Islet precursor cell (in vitro differentiated cells): ENCODE measurements around the gene PLPP3.
A peak's percentile ranks its signal among the peaks of the same experiment; 100 is the strongest.

Source experiments
- DNase-seq: peaks from one replicate; pipeline ENCODE4 v3.0.0-alpha.2; 2018

PLPP3 gene

DNA sequence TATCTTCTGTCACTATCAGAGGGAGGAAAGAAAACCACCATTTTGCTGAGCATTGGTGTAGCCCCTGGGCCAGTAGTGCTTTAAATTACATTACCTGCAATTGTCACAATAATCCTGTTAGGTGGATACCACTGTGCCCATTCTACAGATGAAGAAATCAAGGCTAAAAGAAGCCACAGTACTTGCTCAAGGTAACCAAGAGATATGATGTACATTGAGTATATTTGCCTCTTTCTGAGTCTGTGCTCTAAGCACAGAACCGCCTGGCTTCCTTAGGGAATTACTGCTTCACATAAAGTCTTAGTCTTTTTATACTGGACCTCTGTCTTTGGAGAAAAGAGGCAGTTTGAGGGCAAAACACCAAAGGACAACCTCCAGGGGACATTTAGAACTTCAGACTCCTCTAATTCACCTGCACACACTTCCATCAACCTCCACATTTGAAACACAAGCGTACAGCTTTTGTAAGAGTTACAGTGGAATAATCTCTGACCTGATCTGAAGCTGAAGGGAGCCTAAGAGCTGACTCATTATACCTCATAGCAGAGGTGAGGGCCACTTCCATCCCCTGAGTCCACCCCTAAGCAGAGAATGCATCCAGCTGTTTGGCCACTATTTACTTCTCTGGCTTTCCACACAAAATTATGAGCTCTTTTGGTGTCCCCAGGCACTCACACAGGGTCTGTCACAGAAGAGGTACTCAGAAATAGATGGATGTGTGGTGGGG, 61.8 kb downstream of the PLPP3 start:
- no peak for DNase-seq

DNA sequence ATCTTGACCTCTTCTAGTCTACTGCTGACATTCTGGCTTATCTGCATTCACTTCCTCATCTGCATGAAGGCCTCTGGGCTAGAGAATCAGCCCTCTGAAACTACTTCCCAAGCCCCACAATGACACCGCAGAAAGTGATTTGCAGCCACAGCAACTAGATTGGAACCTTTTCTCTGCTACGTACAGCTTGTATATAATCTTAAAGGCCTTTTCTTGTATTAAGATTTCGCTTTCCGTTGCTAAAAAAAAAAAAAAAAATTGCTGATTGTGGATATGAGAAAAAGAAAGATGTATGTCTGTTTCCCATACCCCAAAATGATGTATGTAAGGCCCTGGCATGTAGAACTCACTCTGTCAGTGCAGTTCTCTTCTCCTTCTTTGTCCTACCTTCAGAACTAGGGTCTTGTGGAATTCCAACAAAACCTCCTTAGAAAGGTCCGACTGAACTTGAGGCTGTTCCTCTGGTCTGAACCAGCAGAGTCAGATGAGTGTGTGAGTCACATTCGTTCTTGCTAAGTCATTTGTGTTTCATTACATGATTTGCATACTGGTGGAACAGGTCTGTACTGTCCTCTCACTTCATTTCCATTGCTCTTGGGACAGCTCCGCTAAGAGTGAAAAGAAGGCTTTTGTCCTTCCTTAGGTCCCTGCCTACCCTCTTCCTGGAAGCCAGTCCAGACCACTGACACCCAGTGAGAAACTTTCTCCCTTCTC, 62.7 kb downstream of the PLPP3 start:
- DNase-seq, result peak; percentile 94

DNA sequence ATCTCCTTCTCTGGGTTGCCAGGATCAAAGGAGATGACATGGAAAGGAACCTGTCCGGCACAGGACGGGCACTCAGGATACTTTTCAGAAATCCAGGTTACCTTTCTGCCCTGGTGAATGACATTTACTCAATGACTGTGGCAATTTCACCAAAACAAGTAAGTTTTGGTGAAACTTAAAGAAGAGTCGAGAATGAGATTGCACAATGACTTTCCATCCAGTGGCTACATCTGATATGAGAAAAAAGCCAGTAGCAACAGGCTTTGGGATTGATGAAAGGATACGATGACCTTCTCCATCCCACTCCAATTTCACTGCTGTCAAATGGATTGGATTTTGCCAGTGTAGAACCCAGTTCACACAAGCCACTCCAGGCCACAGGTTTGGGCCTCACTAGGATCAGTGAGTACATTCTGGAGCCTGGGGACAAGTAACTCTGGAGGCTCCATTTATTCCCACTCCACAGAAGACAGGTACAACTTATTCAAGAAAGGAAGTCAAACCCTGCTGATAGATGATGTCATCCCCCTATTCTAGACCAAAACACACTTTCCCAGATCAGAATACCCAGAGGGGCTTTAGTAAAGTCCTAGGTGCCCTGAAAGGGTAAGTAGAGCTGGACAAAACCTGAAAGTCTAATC, 63.3 kb downstream of the PLPP3 start:
- no peak for DNase-seq

DNA sequence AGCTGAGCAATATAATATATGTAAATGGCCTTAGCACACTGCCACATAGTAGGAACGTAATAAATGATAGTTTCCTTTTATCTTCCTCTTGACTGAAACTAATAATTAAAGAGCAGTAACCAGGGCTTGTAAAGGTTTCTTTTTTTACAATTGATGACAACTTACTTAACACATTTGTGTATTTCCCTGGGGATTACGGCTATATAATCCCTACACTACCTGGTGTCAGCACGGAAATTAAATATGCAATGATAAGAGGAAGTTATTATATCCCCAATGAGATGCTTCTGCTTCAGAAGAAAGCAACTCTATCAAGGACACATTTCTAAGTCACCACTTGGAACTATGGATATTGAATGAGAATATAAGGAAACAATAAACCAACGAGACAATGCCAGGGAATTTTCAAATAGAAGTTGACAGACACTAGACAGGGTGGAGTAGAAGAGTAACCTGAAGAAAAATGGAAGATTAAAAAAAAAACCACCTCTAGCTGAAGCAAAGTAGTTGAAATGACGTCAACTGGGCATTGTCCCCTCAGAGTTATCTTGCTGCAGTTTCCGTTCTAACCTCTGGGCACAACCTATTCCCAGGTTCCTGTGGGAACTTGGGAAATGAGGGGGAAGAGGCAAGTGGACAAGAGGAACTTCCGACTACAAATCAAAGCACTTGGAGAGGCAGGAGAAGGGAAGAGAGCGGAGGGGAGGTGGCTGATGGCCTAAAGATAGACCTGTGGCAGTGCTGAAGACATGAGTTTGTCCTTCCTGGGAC, 66.5 kb downstream of the PLPP3 start:
- DNase-seq, result no peak

DNA sequence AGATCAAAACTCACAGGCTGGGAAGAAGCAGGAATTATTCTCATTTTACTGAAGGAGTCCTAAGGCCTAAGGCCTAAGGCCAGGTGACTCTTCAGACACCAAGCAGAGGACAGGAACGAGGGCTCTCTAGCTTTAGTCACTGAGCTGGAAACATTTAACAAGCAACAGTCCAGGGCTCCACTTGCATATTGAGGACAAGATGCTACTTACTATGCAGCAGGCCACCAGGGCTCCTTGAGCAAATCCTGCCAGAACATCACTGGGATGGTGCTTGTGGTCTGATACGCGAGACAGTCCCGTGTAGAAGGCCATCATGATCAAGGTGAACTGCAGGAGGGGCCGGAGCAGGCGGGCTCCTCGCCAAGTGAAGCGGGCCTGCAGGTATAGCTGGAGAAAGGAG, 67.6 kb downstream of the PLPP3 start:
- no peak for DNase-seq

DNA sequence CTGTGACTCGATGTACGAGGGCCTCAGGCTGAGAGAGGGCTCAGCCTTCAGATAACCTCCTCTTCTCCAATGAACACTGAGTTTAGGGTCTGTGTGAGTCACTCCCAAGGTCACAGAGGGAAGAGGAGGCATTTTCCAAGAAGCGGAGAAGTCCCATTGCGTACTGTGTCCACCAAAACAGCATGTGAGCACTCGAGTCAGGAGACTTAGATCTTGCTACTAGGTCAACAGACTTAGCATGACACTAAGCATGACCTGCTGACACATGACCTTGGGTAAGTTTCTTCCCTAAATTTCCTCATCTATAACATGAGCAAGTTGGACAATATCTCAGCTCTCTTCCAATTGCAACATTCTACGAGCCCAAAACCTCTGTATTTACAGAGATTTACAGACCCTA, 68.0 kb downstream of the PLPP3 start:
- no peak for DNase-seq

DNA sequence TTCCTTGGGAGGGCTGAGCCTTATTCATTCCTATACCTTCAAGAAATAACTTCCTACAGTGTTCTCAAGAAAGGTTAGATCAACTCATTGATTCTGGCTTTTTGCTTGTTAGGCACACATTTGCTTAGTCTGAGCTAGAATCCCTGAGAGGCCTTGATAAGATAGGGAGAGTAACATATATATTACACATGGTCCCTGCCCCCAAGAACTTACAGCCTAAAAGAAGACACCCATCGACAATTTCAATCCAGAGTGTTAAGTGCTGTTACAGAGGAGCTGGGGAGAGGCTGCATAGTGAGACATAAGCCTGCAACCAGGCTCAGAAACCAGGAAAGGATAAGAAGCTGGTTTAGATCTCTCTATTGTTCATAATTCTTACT, 68.7 kb downstream of the PLPP3 start:
- no peak for DNase-seq

DNA sequence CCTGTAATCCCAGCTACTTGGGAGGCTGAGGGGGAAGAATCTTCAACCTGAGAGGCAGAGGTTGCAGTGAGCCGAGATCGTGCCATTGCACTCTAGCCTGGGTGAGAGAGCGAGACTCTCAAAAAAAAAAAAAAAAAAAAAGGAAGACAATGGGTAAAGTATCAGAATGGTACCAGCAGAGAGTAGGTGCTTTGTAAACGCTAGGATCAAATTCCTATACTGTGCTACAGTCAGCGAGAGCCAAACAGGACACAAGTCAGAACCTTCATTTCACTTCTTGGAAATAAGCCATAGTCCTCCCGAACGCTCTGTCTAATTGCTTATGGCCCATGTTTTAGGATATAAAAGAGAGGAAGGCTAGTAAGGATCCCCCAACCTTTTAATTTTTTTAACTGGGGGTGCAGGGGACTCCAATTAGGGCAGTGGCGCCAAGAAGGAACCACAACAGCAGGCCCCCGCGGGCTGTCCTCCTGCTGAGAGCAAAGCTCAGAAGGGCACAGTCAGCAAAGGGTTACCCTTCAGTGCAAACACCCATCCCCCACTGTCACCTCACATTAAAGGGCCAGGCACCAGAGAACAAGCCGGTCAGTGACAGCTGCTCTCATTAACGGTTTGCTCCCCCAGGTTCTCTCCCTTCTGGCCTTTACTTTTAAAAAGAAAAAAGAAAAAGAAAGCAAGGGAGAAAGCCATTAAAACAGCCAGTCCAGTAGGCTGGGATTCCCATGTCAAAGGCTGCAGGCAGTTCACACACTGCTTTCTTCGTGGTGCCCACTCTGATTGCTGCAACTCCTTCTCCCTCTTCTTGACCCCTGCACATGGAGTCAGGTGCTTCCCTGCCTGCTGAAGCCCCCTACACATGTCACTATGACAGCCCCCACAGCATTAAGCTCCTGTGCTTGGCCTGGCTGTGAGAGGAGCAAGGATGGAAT, 69.4 kb downstream of the PLPP3 start:
- DNase-seq, result no peak

DNA sequence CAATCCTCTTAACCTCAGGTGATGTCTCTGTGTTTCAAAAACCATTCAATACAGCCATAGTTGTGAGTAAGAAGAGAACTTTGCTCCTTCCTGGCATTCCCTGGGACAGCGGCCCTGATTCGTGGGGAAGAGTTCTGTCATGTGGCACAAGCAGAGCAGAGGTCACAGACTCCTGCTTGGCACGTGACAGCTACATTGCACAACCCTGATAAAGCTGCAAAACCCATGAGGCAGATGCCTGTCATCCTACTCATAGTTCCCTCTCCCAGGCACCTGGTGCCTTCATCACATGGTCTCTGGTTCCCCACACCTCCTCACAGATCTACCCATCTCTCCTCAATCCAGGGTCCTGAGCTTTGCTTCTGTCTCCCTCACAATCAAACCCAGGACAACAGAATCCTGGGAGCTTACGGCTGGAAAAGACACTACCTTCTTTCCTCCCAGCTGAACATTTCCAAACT, 70.8 kb downstream of the PLPP3 start:
- peak; percentile 74 for DNase-seq

DNA sequence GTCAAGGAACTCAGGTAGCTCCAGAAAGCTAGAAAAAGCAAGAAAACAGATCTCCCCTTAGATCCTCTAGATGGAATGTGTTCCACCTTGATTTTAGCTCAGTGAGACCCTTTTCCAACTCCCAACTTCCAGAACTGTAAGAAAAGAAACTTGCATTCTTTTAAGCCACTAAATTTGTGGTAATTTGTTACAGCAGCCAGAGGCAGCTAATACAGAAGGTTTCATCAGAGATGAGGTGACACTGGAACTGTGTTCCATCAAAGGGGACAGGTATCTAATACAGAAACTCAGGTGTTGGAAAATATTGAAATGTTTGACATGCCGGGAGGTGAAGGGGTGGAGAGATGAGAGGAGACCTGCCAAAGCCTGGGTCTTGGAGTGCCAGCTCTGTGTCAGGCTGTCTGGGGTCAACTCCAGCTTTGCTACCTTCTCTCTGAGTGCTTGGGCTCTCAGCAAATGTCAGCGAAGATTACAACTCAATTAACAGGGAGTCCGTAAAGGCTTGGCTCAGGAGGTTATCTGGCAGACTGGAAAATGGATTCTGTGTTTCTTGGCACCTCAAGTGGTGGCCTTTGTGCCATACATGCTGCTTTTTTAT, 71.3 kb downstream of the PLPP3 start:
- DNase-seq, result no peak

DNA sequence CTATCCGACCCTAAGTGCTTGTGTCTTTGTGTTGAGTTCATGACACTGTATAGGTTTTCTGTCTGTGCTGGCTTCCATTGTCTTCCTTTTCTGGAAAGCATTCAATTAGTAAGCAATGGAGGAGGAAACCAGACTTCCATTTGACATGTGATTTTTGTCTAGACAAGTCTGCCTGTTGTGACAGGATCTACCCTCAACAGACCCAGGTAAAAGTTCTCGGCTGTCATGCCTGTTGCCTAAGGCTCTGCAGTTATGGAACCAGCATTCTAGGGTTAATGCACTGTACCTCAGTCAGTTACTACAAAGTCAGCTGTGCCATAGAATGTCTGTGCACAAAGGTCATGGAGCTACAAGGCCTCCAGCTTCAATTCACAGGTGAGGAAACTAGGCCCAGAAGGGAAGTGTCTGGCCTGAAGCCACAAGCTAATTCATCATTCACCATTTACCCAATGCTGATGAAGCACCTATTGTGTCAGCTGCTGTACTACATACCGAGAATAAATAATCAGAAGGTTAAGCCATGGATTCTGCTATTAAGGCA, 72.3 kb downstream of the PLPP3 start:
- peak; percentile 89 for DNase-seq

DNA sequence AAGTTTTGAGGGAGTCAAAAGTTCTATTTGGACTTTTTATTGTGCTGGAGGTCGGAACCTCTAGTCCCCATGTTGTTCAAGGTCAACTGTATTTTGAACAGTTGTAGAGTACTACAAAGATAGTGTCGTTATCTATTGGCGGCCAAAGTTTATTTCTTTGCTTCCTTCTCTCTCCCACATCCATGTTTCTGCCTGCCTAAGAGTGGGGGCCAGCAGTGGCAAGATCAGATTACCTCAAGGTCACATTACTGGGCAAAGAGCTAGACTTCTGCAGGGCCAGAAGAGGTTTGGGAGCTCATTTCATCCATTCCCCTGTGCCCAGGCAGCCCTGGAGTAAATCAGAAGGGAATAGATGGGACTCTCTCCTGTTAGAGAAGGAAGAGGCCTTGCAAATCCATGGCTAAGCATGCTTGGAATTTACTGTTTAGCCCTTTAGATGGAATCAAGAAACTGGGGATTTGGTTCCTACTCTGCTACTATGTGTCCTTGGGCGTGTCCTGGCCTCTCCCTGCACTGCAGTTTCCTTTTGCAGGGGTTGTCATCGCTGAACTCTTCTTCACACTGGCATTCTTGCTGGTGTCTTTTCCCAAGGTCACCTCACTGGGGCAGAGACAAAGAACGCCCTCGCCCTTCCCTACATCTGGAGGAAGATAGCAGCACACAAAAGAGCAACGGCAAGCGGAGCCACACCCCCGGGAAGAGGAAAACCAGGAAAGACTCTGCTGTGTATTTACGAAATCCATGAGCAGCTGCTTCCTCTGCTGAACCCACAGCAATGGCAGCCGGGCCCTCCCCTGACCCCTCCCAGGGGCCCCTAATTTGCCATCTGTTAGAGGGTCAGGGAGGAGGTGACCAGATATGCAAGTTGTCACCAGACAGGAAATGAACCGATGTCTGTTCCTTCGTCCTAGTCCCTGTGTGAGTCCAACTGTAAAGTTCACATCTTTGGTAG, 73.3 kb downstream of the PLPP3 start:
- DNase-seq, result peak; percentile 62

DNA sequence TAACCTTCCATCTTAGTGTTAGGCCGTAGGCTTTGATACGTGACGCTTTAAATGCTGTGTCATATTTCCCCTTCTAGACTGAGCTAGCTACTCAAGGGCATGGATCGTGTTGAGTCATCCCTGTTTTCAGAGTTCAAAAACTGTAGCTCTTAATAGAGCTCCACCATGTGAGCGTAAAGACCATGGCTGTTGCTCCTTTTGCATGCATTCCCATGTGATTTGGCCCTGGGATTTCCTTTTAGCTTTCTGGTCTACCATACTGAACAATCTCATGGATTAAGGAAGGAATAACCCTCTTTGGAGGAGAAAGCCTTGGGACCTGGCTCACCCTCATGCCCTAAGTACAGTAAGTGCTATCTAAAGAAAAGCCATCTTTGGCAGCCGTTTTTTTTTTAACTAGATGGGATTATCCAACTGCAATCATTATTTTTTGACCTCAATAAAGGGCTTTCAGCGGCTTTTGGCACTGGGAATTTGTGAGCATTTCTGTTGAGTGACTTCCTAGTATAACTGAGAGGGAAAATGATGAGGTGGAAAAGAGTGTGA, 76.6 kb downstream of the PLPP3 start:
- DNase-seq, result peak; percentile 26

DNA sequence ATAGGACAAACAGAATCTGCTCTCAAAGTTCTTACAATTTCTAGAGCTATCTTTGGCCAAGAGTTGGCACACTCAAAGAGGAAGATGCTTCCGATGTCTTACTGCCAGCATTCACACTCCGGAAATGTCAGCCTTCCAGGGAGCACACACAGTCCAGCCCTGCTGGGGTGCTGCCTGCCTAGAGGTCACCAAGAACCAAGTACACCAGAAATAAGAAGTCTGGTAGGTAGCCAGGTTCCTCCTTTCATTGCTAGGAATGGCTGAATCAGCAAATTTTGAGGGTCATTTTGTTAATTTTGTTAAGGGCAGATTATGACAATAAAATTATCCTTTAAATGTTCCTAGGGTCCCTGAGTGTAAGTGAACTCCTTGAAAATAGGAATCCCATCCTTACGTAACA, 77.5 kb downstream of the PLPP3 start:
- DNase-seq, result peak; percentile 29

DNA sequence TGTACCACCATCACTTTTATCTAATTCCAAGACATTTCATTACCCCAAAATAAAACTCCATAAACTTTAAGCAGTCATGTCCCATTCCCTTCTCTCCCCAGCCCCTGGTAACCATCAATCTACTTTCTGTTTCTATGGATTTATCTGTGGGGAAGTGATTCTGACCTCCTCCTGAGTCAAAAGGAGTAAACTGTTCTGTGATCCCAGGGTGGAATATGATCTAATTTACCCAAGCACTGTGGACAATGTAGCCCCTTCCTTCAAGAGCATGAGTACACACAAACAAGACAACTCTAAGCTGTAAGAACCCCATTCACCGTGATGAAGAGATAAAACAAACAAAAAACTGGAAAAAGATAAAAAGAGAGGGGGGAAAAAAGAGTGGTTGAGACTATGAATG, 77.9 kb downstream of the PLPP3 start:
- DNase-seq, result no peak

DNA sequence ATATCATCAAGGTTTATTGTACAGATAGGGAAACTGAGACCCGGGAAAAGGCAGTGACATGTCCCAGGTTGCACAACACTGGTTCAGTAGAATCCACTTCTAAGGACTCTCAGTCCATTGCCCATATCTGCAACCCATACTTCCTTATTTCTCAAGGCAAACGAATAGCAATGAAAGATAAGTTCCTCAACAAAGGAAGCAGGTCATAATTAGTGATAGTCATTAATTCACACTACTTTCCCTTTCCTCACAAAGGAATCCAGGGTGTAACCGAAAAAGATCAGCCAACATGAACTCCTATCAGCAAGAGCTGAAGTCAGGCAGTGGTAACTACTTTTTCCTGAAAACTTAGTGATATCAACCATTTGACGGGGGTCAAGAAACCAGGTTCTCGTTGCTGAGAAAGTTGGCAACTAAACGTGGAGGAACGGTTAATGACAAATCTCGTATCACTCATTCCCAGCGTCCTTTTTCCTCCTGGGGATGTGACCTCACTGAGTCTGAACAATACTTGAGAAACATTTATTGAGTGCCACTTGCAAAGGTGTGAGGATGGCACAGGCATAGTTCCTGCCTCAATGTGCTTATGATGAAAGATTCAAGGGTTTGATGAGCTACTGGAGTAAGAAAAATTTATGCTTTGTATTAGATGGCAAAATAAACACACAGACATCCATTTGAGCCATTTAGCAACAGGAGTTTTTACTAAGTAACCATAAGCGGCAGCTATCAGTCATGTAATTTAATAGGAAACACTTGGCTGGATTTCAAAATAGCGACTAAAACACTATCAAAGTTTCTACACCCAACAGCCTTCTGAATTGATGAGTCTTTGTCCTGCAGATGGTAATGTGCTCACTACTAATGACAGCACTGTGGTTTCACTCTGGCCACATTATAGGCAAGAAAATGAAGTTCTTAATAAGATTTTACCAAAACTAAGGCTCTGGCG, 82.3 kb downstream of the PLPP3 start:
- DNase-seq, result peak; percentile 28

DNA sequence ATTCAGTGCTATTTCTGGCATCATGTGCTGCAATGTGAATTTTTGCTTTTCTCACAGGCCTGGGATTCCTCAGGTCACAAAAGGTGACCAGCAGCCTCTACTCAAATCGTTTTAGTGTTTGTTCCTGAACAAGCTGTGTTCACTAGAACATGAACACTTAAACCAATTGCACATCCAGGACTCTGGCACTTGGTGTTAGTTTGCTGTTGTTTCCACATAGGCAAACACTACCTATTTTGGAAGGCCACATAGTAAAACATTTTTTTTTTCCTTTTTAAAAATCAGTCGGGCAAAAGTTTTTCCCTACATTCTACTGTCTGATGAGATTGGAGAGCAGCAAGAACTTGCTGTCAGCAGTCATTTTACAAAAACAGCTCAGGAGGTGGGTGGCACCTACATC, 83.2 kb downstream of the PLPP3 start:
- no peak for DNase-seq

DNA sequence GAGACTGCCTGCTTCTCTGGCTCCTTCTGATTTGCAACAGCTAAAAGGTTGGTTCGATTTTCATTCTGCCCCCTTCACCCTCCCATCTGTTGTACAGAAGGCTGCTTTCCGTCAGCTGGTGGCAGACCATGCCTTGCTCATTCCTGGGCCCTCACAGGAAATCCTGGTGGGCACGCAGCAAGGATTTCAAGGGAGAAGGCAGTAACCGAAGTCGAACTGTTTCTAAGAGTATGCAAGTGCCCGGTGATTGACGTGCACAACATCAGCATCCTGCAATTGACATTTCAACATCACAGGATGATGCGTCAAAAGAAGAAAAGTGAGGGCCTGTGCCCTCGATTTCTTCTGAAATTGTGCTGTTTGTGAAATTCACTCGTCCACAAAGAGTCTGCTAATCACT, 83.8 kb downstream of the PLPP3 start:
- no peak for DNase-seq

DNA sequence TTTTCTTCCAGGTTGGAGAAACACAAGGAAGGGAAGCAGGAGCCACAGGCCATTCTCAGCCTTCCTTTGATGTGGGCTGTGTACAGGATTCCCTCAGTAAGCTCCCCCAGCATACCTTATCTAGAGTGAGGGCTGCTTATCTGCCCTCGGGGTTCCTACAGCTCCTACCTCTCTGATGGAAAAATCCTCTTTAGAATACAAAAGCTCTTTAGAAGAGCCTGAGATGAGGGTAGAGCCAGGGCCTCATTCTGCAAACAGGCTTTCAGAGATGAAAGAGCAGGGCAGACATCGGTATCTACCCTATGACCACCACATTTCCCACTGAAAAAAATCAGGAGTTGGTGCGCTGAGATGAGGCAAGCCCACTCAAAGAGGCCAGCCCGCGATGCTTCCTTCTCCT, 85.1 kb downstream of the PLPP3 start:
- peak; percentile 97 for DNase-seq
